GM10266 (cell line): Measurements from ENCODE around the gene MBD1.

ENCODE experiments used
- DNase-seq: peaks from one replicate; pipeline ENCODE4 v3.0.0; 2012; ENCODE audit errors: extremely low spot score
- TF ChIP-seq, protein P1 (sequence below): IDR thresholded peaks from 2 replicates; pipeline ENCODE4 v1.5.1; 2012; ENCODE audit warnings: mild to moderate bottlenecking, low read depth; ENCODE audit not compliant: control insufficient read depth, insufficient read depth; ENCODE audit errors: missing control alignments

MBD1 gene, protein sequence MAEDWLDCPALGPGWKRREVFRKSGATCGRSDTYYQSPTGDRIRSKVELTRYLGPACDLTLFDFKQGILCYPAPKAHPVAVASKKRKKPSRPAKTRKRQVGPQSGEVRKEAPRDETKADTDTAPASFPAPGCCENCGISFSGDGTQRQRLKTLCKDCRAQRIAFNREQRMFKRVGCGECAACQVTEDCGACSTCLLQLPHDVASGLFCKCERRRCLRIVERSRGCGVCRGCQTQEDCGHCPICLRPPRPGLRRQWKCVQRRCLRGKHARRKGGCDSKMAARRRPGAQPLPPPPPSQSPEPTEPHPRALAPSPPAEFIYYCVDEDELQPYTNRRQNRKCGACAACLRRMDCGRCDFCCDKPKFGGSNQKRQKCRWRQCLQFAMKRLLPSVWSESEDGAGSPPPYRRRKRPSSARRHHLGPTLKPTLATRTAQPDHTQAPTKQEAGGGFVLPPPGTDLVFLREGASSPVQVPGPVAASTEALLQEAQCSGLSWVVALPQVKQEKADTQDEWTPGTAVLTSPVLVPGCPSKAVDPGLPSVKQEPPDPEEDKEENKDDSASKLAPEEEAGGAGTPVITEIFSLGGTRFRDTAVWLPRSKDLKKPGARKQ

DNA sequence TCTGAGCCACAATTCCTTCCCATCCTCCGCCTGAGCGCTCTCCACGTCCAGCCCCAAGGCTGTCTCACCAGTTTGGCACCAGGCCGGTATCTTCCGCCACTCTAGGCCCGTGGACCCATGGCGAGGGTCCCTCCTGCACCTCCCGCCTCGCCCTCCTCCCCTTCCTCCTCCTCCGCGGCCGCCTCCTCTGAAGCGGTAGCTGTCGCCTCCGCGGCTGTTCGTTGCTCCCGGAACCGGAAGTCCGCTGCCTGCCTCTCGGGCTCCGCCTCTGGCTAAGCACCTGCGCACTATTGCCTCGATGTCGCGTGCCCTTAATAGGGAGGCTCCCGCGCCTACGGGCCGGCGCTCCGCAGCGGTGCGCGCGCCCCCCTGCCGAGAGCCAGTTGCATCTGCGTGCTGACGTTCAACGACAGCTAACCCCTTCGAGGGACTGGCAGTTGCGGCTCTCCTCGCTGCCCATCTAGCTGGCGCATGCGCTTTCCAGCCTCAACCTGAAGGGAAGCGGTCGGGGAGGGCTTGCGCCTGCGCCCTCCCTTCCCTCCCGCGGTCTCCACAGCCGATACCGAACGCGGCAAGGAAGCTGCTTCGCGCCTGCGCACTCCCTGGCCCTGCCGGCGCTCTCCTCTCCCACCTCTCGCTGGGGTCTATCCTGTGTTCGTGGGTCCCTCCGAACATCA lies at the start of gene MBD1:
TSS of gene MBD1 (minus strand) at position 229 of the 677 bp plus-strand sequence. CDS start 1,531 bp downstream, outside the sequence.
- TF ChIP-seq, protein P1, sequence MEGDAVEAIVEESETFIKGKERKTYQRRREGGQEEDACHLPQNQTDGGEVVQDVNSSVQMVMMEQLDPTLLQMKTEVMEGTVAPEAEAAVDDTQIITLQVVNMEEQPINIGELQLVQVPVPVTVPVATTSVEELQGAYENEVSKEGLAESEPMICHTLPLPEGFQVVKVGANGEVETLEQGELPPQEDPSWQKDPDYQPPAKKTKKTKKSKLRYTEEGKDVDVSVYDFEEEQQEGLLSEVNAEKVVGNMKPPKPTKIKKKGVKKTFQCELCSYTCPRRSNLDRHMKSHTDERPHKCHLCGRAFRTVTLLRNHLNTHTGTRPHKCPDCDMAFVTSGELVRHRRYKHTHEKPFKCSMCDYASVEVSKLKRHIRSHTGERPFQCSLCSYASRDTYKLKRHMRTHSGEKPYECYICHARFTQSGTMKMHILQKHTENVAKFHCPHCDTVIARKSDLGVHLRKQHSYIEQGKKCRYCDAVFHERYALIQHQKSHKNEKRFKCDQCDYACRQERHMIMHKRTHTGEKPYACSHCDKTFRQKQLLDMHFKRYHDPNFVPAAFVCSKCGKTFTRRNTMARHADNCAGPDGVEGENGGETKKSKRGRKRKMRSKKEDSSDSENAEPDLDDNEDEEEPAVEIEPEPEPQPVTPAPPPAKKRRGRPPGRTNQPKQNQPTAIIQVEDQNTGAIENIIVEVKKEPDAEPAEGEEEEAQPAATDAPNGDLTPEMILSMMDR: no peak

DNA sequence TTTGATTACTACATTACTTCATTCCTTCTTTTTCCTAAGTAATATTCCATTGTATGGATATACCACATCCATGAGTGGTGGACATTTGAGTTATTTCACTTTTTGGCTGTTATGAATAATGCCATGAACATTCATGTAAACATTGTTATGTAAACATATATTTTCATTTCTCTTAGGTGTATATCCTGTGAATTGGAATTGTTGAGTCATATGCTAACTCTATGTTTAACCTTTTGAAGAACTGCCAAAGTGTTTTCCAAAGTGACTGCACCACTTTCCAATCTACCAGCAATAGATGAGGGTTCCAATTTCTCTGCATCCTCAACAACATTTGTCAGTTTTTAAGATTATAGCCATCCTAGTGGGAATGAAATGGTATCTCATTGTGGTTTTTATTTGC lies 48.9 kb upstream of the MBD1 start:
- no peak for DNase-seq
- TF ChIP-seq, protein P1: no peak

More for the DNA sequence above, at the start of gene MBD1:
- DNase-seq: peak; percentile 97

DNA sequence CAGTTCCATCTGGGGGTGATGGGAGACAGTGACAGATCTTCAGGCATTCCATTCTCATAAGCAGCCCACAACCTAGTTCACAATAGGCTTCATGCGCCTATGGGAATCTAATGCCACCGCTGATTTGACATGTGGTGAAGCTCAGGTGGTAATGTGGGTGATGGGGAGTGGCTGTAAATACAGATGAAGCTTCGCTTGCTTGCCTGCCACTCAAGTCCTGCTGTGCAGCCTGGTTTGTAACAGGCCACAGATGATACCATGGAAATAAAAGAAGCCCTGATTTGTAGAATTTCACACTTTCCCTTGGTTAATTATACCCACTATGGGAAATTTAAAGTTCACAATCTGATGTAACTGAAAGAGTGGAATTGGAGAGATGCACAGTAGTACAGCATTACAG lies 46.7 kb upstream of the MBD1 start:
- TF ChIP-seq, protein P1: no peak
- DNase-seq: no peak

DNA sequence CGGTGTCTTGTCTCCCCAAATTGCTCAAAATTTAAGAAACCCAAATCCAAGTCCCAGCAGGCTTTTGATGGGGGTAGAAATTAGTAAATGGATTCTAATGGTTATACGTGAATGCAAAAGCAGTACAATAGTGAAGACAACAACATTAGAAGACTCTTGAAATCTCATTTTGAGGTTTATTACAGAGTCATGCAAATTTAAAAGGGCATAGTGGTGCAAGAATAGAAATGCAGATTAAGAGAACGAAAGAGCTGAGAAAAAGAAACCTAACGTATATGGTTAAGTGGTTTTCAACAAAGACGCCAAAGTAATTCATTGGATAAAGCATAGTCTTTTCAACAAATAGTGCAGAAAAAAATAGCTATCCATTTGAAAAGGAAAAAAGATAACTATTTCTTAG lies 39.4 kb upstream of the MBD1 start:
- no peak for DNase-seq
- TF ChIP-seq, protein P1: no peak

DNA sequence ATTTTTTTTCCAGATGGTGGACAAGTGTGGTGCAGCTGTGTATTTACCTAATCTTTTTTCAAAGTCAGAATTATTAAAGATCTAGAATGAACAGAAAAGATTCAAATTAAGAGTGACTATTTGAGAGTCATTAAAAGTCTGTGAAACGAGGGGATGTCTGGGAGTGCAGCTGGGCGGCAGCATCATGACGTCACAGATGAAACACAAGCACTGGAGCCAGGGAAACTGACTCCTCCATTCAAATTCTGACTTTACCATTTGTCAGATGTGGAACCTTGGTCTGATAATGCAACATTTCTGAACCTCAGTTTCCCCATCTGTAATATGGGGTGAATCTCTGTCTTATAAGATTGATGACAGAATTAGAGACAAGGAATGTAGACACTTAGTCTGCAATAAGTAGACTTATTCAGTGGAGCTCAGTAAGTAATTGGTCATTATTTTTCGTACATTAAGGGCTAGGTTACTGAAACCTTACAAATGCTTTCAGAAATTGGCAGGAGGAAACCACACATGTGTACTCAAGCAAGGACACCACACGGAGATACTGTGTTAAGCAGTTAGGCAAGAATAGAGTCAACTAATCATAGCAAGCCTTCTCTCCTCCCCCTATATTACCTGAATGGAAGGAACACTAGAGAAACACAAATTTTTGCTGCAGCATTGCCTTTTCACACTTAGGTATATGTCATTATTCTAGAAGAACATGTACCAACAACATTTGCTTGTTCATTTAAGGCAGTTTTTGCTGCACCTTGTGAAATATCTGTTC lies 34.0 kb upstream of the MBD1 start:
- peak; percentile 53 for DNase-seq
- TF ChIP-seq, protein P1: no peak

DNA sequence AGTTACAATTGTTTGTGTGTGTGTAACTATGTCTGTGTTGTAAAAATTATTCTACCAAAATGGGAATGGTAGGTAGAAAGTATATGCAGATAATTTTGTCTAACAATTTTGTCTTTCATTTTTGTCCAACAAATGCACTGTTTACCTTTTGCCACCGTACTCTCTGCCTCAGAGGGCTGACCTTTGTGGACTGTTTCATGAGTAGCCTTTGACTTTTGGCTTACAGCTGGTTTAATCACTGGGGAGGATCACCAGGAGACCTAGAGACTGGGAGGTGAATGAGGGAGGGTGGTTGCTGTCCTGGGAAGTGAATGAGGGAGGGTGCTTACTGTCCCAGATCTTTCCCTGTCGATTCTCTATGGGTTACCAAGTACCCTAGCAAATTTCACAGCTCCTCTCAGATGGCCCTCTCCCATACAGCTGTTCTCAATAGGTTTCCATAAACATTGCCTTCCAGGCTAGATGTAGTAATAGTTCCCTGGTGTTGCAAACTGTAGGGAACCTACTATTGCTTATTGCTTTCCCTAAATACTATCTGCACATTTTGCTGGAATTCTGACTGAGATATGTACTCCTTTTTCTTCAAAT lies 32.6 kb upstream of the MBD1 start:
- no peak for DNase-seq
- TF ChIP-seq, protein P1: no peak
